Breast epithelium (tissue), 3 donors: ENCODE results near the gene SLC35F1.

Source experiments
- CTCF ChIP-seq, 3 donors: fragments of 450-650 bp; IDR thresholded peaks; one replicate each; pipeline ENCODE4 v1.5.1; 2016 to 2017; ENCODE audit warnings: antibody characterized with exemption in 3 of 3, mild to moderate bottlenecking in 3 of 3, moderate library complexity in 3 of 3
- POLR2A ChIP-seq: fragments of 450-650 bp; IDR thresholded peaks from one replicate; pipeline ENCODE4 v1.6.1; 2016; ENCODE audit warnings: antibody characterized with exemption, mild to moderate bottlenecking, moderate library complexity

- TF ChIP-seq CTCF (IDR thresholded peaks at IDR 0.05): no peak
- no peak for TF ChIP-seq POLR2A
Measured at GRCh38 chr6:118356054-118356453, 449.0 kb downstream of the SLC35F1 start.
